Kidney (tissue), 14 donors: ENCODE results near the gene TTC7B. TPM values are rescaled to one million over a fixed set of nuclear protein-coding genes. Genes with fewer than 3 reads are reported as not detected.

Experiments
- DNase-seq, 5 donors: peaks; one replicate each; pipeline ENCODE4 v3.0.0-alpha.2; 2013 to 2020
- FAIRE-seq: peaks from 2 replicates; lab custom pipeline; 2012; peaks lifted over from hg19 to GRCh38; lab: Jason Lieb, UNC
- H3K27ac ChIP-seq, 2 donors: one replicate each; pipeline ENCODE4 v1.7.0; 2013; ENCODE audit warnings: low read depth in 2 of 2, low read length in 2 of 2, inconsistent platforms in 1 of 2
- H3K27me3 ChIP-seq: one replicate; pipeline ENCODE4 v1.7.1; 2013; ENCODE audit warnings: low read length, inconsistent platforms; ENCODE audit not compliant: control insufficient read depth, insufficient read depth
- H3K36me3 ChIP-seq, 3 donors: one replicate each; pipeline versions ENCODE4 v1.7.0 to v1.7.1; 2013; ENCODE audit warnings: low read length in 3 of 3, control low read depth in 1 of 3, inconsistent platforms in 1 of 3; ENCODE audit not compliant: insufficient read depth in 3 of 3, control insufficient read depth in 2 of 3
- H3K4me1 ChIP-seq, 3 donors: one replicate each; pipeline versions ENCODE4 v1.7.0 to v1.7.1; 2013; ENCODE audit warnings: low read length in 3 of 3, inconsistent platforms in 1 of 3, low read depth in 1 of 3; ENCODE audit not compliant: control insufficient read depth in 2 of 3, insufficient read depth in 2 of 3
- H3K4me3 ChIP-seq, 3 donors: one replicate each; pipeline versions ENCODE4 v1.7.0 to v1.8.1; 2013; ENCODE audit warnings: low read length in 3 of 3, control low read depth in 1 of 3, inconsistent platforms in 1 of 3
- H3K9ac ChIP-seq, 3 donors: one replicate each; pipeline versions ENCODE4 v1.7.0 to v1.7.1; 2013; ENCODE audit warnings: low read length in 3 of 3, control low read depth in 1 of 3, inconsistent platforms in 1 of 3
- H3K9me3 ChIP-seq, 3 donors: one replicate each; pipeline versions ENCODE4 v1.7.0 to v1.7.1; 2013; ENCODE audit warnings: low read length in 3 of 3, control low read depth in 1 of 3, inconsistent platforms in 1 of 3; ENCODE audit not compliant: control insufficient read depth in 2 of 3, insufficient read depth in 1 of 3
- CTCF ChIP-seq: IDR thresholded peaks from 3 replicates; pipeline ENCODE4 v1.5.1; 2012; ENCODE audit warnings: mild to moderate bottlenecking, moderate library complexity, borderline replicate concordance; ENCODE audit not compliant: insufficient read depth; ENCODE audit errors: extremely low read depth
- intact Hi-C: fragments of 100-400 bp; cut with DNase I; formaldehyde crosslinking; loops from one replicate; pipeline ENCODE4 v1.11.1; 2022
- polyA plus RNA-seq: library from polyadenylated mRNA; stranded (reverse); fragments of 350-450 nt; fragmentation: Illumina TruSeq; extraction: RNeasy Lipid Tissue Mini Kit (QIAGEN cat#74804); gene quantifications from one replicate; pipeline ENCODE4 v1.2.3, GENCODE V29; 2014; ENCODE audit warnings: low read depth, low replicate concordance; ENCODE audit not compliant: insufficient read depth
- total RNA-seq: library from RNA; stranded (reverse); fragmentation: NEBNext Ultra II Directional; extraction: Animal tissue kit (Norgen Biotek cat#: 25700); gene quantifications from one replicate; pipeline ENCODE4 v1.2.1, GENCODE V29; 2021
- donor health status: control.
- donor health status: control.
- donor health status: control.
- donor health status: control.
- donor health status: control.
- donor health status: DM: yes; HTN: yes; CAD: no.
- donor health status: Normal renal cell carcinoma (clear cell type).

TTC7B gene
- total and polyA plus RNA-seq, 2 donors from 2014 or later, result 23.4 to 48.3 TPM

GRCh38 chr14:90545966-90546751, 270.1 kb downstream of the TTC7B start:
- Histone ChIP-seq H3K36me3 (no peaks in the 10 kb centered on the region), H3K27me3 (no peaks in the 10 kb centered on the region), H3K4me1 (peaks cover 0 to 19% (median 17%) of the 10 kb centered on the region in 3 donors), H3K9ac (no peak overlapping the region), H3K9me3 (no peaks in the 10 kb centered on the region), H3K27ac (peak overlapping the region; percentile 5 to 64), H3K4me3 (no peak overlapping the region)
- no peak for FAIRE-seq
- intact Hi-C loops, result no loop called here
- DNase-seq, result peak; percentile 68 to 82 (median 72)
- no peak for TF ChIP-seq CTCF

- no peak for FAIRE-seq
- intact Hi-C loops, result no loop called here
- Histone ChIP-seq H3K36me3 (no peaks in the 10 kb centered on the region), H3K27me3 (no peaks in the 10 kb centered on the region), H3K9ac (no peak overlapping the region), H3K4me3 (no peak overlapping the region), H3K4me1 (peaks cover 0 to 19% (median 17%) of the 10 kb centered on the region in 3 donors), H3K9me3 (no peaks in the 10 kb centered on the region), H3K27ac (peak overlapping the region in 1 of 2 donors; percentile 64)
- DNase-seq, result peak in 1 of 5 donors; percentile 54
- no peak for TF ChIP-seq CTCF
Measured at GRCh38 chr14:90545382-90545781, 270.8 kb downstream of the TTC7B start.

GRCh38 chr14:90544971-90545370, 271.3 kb downstream of the TTC7B start:
- Histone ChIP-seq H3K36me3 (no peaks in the 10 kb centered on the region), H3K4me1 (peaks cover 0 to 19% (median 17%) of the 10 kb centered on the region in 3 donors), H3K9me3 (no peaks in the 10 kb centered on the region), H3K27ac (no peak overlapping the region), H3K9ac (no peak overlapping the region), H3K27me3 (no peaks in the 10 kb centered on the region), H3K4me3 (no peak overlapping the region)
- intact Hi-C loops, result no loop called here
- no peak for TF ChIP-seq CTCF
- DNase-seq (peak in 1 of 5 donors; percentile 25), FAIRE-seq (no peak)
